HEK293 (cell line): ENCODE measurements around the gene FOXO6.

Source experiments
- CTCF ChIA-PET: fragments of 350-600 bp; formaldehyde crosslinking; extraction: SDS; loops from one replicate; lab custom pipeline; 2021; ENCODE audit warnings: antibody characterized with exemption; lab: Yijun Ruan, JAX
- POLR2A ChIA-PET: fragments of 300-600 bp; formaldehyde crosslinking; extraction: SDS; loops from one replicate; lab custom pipeline; 2020; ENCODE audit warnings: antibody characterized with exemption, inconsistent platforms; lab: Yijun Ruan, JAX
- H3K27ac ChIP-seq: fragments of 200-500 bp; sonication (Bioruptor generic); 2 replicates; pipeline ENCODE4 v1.5.1; 2014; ENCODE audit warnings: low read depth, low read length, control low read depth, inconsistent platforms; ENCODE audit errors: extremely low read depth
- H3K36me3 ChIP-seq, 2 experiments: fragments of 200-500 bp in 1 of 2; sonication (Bioruptor generic) in 1 of 2; 1 replicate in 1 of 2; 2 replicates in 1 of 2; pipeline ENCODE4 v1.5.1; 2014 to 2017; ENCODE audit warnings: inconsistent platforms in 2 of 2, low read length in 2 of 2; ENCODE audit not compliant: control insufficient read depth in 2 of 2, insufficient read depth in 1 of 2
- H3K4me1 ChIP-seq: fragments of 200-500 bp; sonication (Bioruptor generic); 2 replicates; pipeline ENCODE4 v1.5.1; 2014; ENCODE audit warnings: mild to moderate bottlenecking, low read length, inconsistent platforms; ENCODE audit not compliant: control insufficient read depth, insufficient read depth
- H3K4me3 ChIP-seq: 2 replicates; pipeline ENCODE4 v1.5.1; 2011; ENCODE audit warnings: low read depth, mild to moderate bottlenecking, control low read depth, low read length, moderate library complexity
- H3K9me3 ChIP-seq: fragments of 200-500 bp; sonication (Bioruptor generic); 2 replicates; pipeline ENCODE4 v1.5.1; 2014; ENCODE audit warnings: low read depth, low read length, inconsistent platforms; ENCODE audit not compliant: control insufficient read depth, insufficient read depth
- GLIS1 ChIP-seq: fragments of 450-650 bp; formaldehyde crosslinking; IDR thresholded peaks from 2 replicates; pipeline ENCODE4 v1.5.1; 2016; ENCODE audit warnings: missing biosample characterization, missing genetic modification characterization
- KLF16 ChIP-seq: fragments of 450-650 bp; formaldehyde crosslinking; IDR thresholded peaks from 2 replicates; pipeline ENCODE4 v1.5.1; 2017; ENCODE audit warnings: missing biosample characterization, missing genetic modification characterization
- OVOL3 ChIP-seq: fragments of 450-650 bp; formaldehyde crosslinking; IDR thresholded peaks from 2 replicates; pipeline ENCODE4 v1.5.1; 2016; ENCODE audit warnings: missing biosample characterization, missing genetic modification characterization
- SCRT2 ChIP-seq: fragments of 450-650 bp; formaldehyde crosslinking; IDR thresholded peaks from 2 replicates; pipeline ENCODE4 v1.5.1; 2016; ENCODE audit warnings: missing biosample characterization, missing genetic modification characterization
- SETDB1 ChIP-seq: IDR thresholded peaks from one replicate; pipeline ENCODE4 v1.6.1; 2017; ENCODE audit warnings: mild to moderate bottlenecking, low read length, moderate library complexity, mixed read lengths; ENCODE audit not compliant: insufficient read length
- ZBTB17 ChIP-seq: fragments of 450-650 bp; formaldehyde crosslinking; IDR thresholded peaks from 2 replicates; pipeline ENCODE4 v1.5.1; 2016; ENCODE audit warnings: missing biosample characterization, missing genetic modification characterization
- ZBTB26 ChIP-seq: fragments of 450-650 bp; formaldehyde crosslinking; optimal IDR thresholded peaks from 2 replicates; pipeline ENCODE3; 2016; ENCODE audit warnings: missing biosample characterization, mild to moderate bottlenecking, missing genetic modification characterization
- ZBTB48 ChIP-seq: fragments of 450-650 bp; formaldehyde crosslinking; IDR thresholded peaks from 2 replicates; pipeline ENCODE4 v1.5.1; 2016; ENCODE audit warnings: missing biosample characterization, missing genetic modification characterization
- ZFP37 ChIP-seq: fragments of 450-650 bp; formaldehyde crosslinking; IDR thresholded peaks from 2 replicates; pipeline ENCODE4 v1.5.1; 2016; ENCODE audit warnings: missing biosample characterization, missing genetic modification characterization
- ZNF10 ChIP-seq: fragments of 450-650 bp; formaldehyde crosslinking; IDR thresholded peaks from 2 replicates; pipeline ENCODE4 v1.5.1; 2017; ENCODE audit warnings: missing biosample characterization, missing genetic modification characterization
- ZNF112 ChIP-seq: fragments of 450-650 bp; formaldehyde crosslinking; IDR thresholded peaks from 2 replicates; pipeline ENCODE4 v1.5.0; 2017; ENCODE audit warnings: missing biosample characterization, missing genetic modification characterization
- ZNF121 ChIP-seq: fragments of 450-650 bp; formaldehyde crosslinking; IDR thresholded peaks from 2 replicates; pipeline ENCODE4 v1.5.1; 2016; ENCODE audit warnings: missing biosample characterization, missing genetic modification characterization
- ZNF202 ChIP-seq: fragments of 450-650 bp; formaldehyde crosslinking; IDR thresholded peaks from 2 replicates; pipeline ENCODE4 v1.5.1; 2016; ENCODE audit warnings: missing biosample characterization, missing genetic modification characterization, borderline replicate concordance
- ZNF223 ChIP-seq: fragments of 450-650 bp; formaldehyde crosslinking; IDR thresholded peaks from 2 replicates; pipeline ENCODE4 v1.5.1; 2016; ENCODE audit warnings: missing biosample characterization, missing genetic modification characterization
- ZNF335 ChIP-seq: fragments of 450-650 bp; formaldehyde crosslinking; conservative IDR thresholded peaks from 2 replicates; pipeline ENCODE4 v1.5.1; 2016; ENCODE audit warnings: missing biosample characterization, missing genetic modification characterization
- ZNF473 ChIP-seq: fragments of 450-650 bp; formaldehyde crosslinking; IDR thresholded peaks from 2 replicates; pipeline ENCODE4 v1.5.1; 2017; ENCODE audit warnings: missing biosample characterization, missing genetic modification characterization
- ZNF48 ChIP-seq: fragments of 450-650 bp; formaldehyde crosslinking; IDR thresholded peaks from 2 replicates; pipeline ENCODE4 v1.5.1; 2016; ENCODE audit warnings: missing biosample characterization, missing genetic modification characterization
- ZNF600 ChIP-seq: fragments of 450-650 bp; formaldehyde crosslinking; IDR thresholded peaks from 2 replicates; pipeline ENCODE4 v1.5.1; 2016; ENCODE audit warnings: missing biosample characterization, missing genetic modification characterization
- ZNF629 ChIP-seq: fragments of 450-650 bp; formaldehyde crosslinking; IDR thresholded peaks from 2 replicates; pipeline ENCODE4 v1.5.1; 2017; ENCODE audit warnings: missing biosample characterization, missing genetic modification characterization
- ZNF707 ChIP-seq: fragments of 450-650 bp; formaldehyde crosslinking; IDR thresholded peaks from 2 replicates; pipeline ENCODE4 v1.5.1; 2016; ENCODE audit warnings: missing biosample characterization, missing genetic modification characterization
- ZSCAN30 ChIP-seq: fragments of 450-650 bp; IDR thresholded peaks from 2 replicates; pipeline ENCODE4 v1.5.1; 2018; ENCODE audit warnings: missing biosample characterization, mild to moderate bottlenecking, missing genetic modification characterization, moderate library complexity
- ZXDB ChIP-seq: fragments of 450-650 bp; formaldehyde crosslinking; IDR thresholded peaks from 2 replicates; pipeline ENCODE4 v1.5.1; 2016; ENCODE audit warnings: missing biosample characterization, missing genetic modification characterization
- TF ChIP-seq, protein P1 (sequence below): fragments of 450-650 bp; formaldehyde crosslinking; IDR thresholded peaks from 2 replicates; pipeline ENCODE4 v1.5.1; 2016; ENCODE audit warnings: missing biosample characterization, missing genetic modification characterization

FOXO6 gene

DNA sequence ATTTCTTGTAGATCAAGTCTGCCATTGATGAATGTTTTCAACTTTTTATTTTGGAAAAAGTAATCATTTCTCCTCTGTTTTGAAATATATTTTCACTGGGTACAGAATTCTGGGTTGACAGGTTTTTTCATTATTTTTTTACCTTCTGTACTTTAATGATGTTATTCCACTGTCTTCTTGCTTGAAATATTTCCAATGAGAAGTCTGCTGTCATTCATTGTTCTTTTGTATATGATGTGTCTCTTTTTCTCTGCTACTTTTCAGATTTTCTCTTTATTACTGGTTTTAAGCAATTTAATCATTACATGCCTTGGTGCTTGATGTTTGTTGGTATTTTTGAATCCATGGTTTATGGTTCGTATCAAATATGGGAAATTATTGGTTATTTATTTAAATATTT is 22.4 kb upstream of the FOXO6 start (continued):
- TF ChIP-seq, protein P1, sequence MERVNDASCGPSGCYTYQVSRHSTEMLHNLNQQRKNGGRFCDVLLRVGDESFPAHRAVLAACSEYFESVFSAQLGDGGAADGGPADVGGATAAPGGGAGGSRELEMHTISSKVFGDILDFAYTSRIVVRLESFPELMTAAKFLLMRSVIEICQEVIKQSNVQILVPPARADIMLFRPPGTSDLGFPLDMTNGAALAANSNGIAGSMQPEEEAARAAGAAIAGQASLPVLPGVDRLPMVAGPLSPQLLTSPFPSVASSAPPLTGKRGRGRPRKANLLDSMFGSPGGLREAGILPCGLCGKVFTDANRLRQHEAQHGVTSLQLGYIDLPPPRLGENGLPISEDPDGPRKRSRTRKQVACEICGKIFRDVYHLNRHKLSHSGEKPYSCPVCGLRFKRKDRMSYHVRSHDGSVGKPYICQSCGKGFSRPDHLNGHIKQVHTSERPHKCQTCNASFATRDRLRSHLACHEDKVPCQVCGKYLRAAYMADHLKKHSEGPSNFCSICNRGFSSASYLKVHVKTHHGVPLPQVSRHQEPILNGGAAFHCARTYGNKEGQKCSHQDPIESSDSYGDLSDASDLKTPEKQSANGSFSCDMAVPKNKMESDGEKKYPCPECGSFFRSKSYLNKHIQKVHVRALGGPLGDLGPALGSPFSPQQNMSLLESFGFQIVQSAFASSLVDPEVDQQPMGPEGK = no peak
- TF ChIP-seq ZNF473 (no peak), ZBTB26 (no peak), ZNF121 (no peak), ZNF202 (tag by site-specific recombination) (no peak), SETDB1 (peak; percentile 98)

DNA sequence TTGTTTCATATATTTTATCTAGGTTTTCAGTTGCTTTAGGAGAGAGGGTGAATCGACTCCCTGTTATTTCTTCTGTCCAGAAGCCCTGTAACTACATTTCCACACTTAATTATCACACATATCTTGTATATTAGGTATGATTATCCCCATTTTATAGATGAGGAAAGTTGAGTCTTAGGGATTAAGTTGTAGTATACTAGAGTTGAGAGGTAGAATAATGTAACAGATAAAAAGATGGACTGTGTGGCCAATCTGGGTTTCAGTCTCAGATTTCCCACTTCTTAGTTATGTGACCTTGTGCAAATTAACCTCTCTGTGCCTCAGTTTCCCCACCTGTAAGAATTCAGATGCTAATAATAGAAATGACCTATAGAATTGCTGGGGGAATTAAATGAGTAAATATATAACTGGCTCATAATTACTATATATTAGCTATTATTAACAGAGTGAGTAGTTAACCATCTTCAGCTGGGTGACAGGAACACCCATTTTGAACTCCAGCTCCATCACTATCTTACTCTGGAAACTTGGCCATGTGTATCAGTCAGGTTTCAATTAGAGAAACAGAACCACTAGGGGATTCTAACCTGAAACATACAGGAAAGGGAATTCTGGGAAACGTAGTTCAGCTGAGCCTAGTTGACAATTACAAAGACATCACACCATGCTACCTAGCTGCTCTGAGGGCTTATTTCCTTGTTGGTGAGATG is 20.4 kb upstream of the FOXO6 start:
- Histone ChIP-seq H3K27ac (no peak overlapping the region), H3K4me3 (no peak overlapping the region), H3K4me1 (peaks cover 6% of the 10 kb centered on the region; the same call in 1 of the 2 replicates), H3K36me3 (no peaks in the 10 kb centered on the region), H3K9me3 (no peaks in the 10 kb centered on the region)
- CTCF ChIA-PET = interaction anchor here (1.0 to 3.1 kb wide), 6 partner anchors 8 to 92 kb away, joined by 4 to 15 read pairs (median 6); partner anchors contain the start of gene FOXO6
- POLR2A ChIA-PET = interaction anchor here (2.2 kb wide), 1 partner anchor 20 kb away, joined by 15 read pairs; the partner anchor contains the start of gene FOXO6
- TF ChIP-seq ZNF335 (no peak), ZNF707 (tag by site-specific recombination) (no peak), ZNF10 (no peak), ZNF48 (no peak), ZNF223 (tag by site-specific recombination) (no peak), ZSCAN30 (tag by site-specific recombination) (no peak), GLIS1 (tag by site-specific recombination) (no peak), OVOL3 (no peak), ZNF629 (tag by site-specific recombination) (no peak), ZNF202 (tag by site-specific recombination) (no peak), SCRT2 (tag by site-specific recombination) (no peak), ZBTB48 (no peak), KLF16 (tag by site-specific recombination) (no peak), ZNF112 (tag by site-specific recombination) (no peak), ZXDB (no peak)

DNA sequence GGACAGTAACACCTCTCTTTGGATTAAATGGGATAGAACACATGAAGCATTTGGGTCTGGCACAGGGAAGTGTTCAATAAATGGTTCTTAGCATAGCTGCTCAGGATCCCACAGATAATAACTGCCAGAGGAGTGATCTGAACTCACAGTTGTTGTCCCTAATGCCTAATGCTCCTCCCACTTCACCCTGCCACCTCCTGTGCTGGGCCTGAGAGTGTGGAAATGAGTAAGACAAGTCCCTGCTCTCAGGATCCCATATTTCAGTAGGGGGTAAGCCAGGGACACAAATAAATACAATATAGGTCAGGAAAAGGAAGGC is 19.9 kb upstream of the FOXO6 start:
- H3K9me3 ChIP-seq = no peaks in the 10 kb centered on the region
- CTCF ChIA-PET = interaction anchor here (0.7 to 3.1 kb wide), 10 partner anchors 9 to 92 kb away, joined by 3 to 15 read pairs (median 6); partner anchors contain the start of gene FOXO6
- no peak overlapping the region for H3K27ac ChIP-seq
- peak; percentile 41; the same call in 1 of the 2 replicates for TF ChIP-seq ZBTB17
- TF ChIP-seq ZNF335 = peak; percentile 50
- TF ChIP-seq ZNF600 (tag by site-specific recombination) = peak; percentile 59
- TF ChIP-seq ZFP37 (tag by site-specific recombination) = no peak
- TF ChIP-seq, all 188 proteins: peak for 3
- Histone ChIP-seq H3K4me3 (no peak overlapping the region), H3K4me1 (peaks cover 6% of the 10 kb centered on the region; the same call in 1 of the 2 replicates), H3K36me3 (no peaks in the 10 kb centered on the region)
- POLR2A ChIA-PET = interaction anchor here (1.1 to 2.2 kb wide), 3 partner anchors 10 to 19 kb away, joined by 4 to 15 read pairs (median 5); partner anchors contain the start of gene FOXO6
